IMR-90 (cell line): ENCODE measurements around the gene TBC1D9. TPM values are rescaled to one million over a fixed set of nuclear protein-coding genes. Genes with fewer than 3 reads are reported as not detected.

Experiments used
- ATAC-seq: fragments of 200-7000 bp; cut with Tn5 transposase; 2 replicates; pipeline ENCODE4 v1.9.1; 2020; ENCODE audit warnings: low read depth, mild to moderate bottlenecking, moderate library complexity
- BruUV-seq: library from RNA; stranded (reverse); fragments of 400-500 nt; replicated peaks from 2 replicates; lab custom pipeline; 2021; lab: Mats Ljungman, UMichigan
- CTCF ChIA-PET: fragments of 300-600 bp; formaldehyde crosslinking; extraction: SDS; loops from one replicate; lab custom pipeline; 2021; ENCODE audit warnings: antibody characterized with exemption; lab: Yijun Ruan, JAX
- POLR2A ChIA-PET: fragments of 300-600 bp; sonication (Branson Sonifier 250); formaldehyde crosslinking; loops from one replicate; lab custom pipeline; 2022; ENCODE audit warnings: antibody characterized with exemption; ENCODE audit not compliant: unreplicated experiment; lab: Charles Lee
- DNase-seq: peaks from one replicate; pipeline ENCODE4 v3.0.0; 2013
- H2AFZ ChIP-seq: replicated peaks from 2 replicates; pipeline ENCODE3; 2013; ENCODE audit warnings: low read length, mild to moderate bottlenecking; ENCODE audit not compliant: poor library complexity
- H2AK5ac ChIP-seq: 2 replicates; pipeline ENCODE4 v1.6.1; 2013; ENCODE audit warnings: low read depth, low read length, inconsistent platforms
- H2AK9ac ChIP-seq: replicated peaks from 2 replicates; pipeline ENCODE3; 2013; ENCODE audit warnings: mild to moderate bottlenecking, low read depth, low read length, moderate library complexity; ENCODE audit not compliant: poor library complexity
- H2BK120ac ChIP-seq: 2 replicates; pipeline ENCODE4 v1.6.1; 2013; ENCODE audit warnings: low read depth, low read length, inconsistent platforms
- H2BK15ac ChIP-seq: 3 replicates; pipeline ENCODE4 v1.6.1; 2013; ENCODE audit warnings: low read depth, low read length, inconsistent platforms
- H2BK20ac ChIP-seq: 2 replicates; pipeline ENCODE4 v1.6.1; 2013; ENCODE audit warnings: low read depth, mild to moderate bottlenecking, inconsistent platforms, low read length, moderate library complexity
- H2BK5ac ChIP-seq: 2 replicates; pipeline ENCODE4 v1.6.1; 2013; ENCODE audit warnings: mild to moderate bottlenecking, low read depth, low read length, inconsistent platforms; ENCODE audit not compliant: poor library complexity, severe bottlenecking
- H3K14ac ChIP-seq: replicated peaks from 2 replicates; pipeline ENCODE4 v1.6.1; 2013; ENCODE audit warnings: low read depth, low read length, inconsistent platforms
- H3K18ac ChIP-seq: 2 replicates; pipeline ENCODE4 v1.6.1; 2013; ENCODE audit warnings: low read depth, low read length, control low read depth
- H3K23ac ChIP-seq: 2 replicates; pipeline ENCODE4 v1.6.1; 2013; ENCODE audit warnings: low read depth, low read length, inconsistent platforms
- H3K27ac ChIP-seq: 2 replicates; pipeline ENCODE4 v1.5.1; 2013; ENCODE audit warnings: mild to moderate bottlenecking, control low read depth, low read length; ENCODE audit not compliant: insufficient read depth
- H3K27me3 ChIP-seq: 2 replicates; pipeline ENCODE4 v1.6.1; 2013; ENCODE audit warnings: low read length; ENCODE audit not compliant: control insufficient read depth, insufficient read depth
- H3K36me3 ChIP-seq: 2 replicates; pipeline ENCODE4 v1.6.1; 2013; ENCODE audit warnings: low read length, mixed read lengths; ENCODE audit not compliant: control insufficient read depth, insufficient read depth
- H3K4ac ChIP-seq: 2 replicates; pipeline ENCODE4 v1.6.1; 2013; ENCODE audit warnings: low read depth, low read length, inconsistent platforms
- H3K4me1 ChIP-seq: 2 replicates; pipeline ENCODE4 v1.6.1; 2013; ENCODE audit warnings: low read length, mixed read lengths; ENCODE audit not compliant: control insufficient read depth, insufficient read depth
- H3K4me2 ChIP-seq: 2 replicates; pipeline ENCODE4 v1.6.1; 2013; ENCODE audit warnings: low read depth, mild to moderate bottlenecking, control low read depth, low read length, moderate library complexity
- H3K4me3 ChIP-seq: 2 replicates; pipeline ENCODE4 v1.5.1; 2013; ENCODE audit warnings: low read depth, mild to moderate bottlenecking, control low read depth, low read length, moderate library complexity; ENCODE audit not compliant: insufficient read depth
- H3K56ac ChIP-seq: 2 replicates; pipeline ENCODE4 v1.6.1; 2013; ENCODE audit warnings: low read length, inconsistent platforms; ENCODE audit not compliant: insufficient read depth; ENCODE audit errors: extremely low read depth
- H3K79me1 ChIP-seq, 2 experiments: 2 replicates each; pipeline ENCODE4 v1.6.1; 2013; ENCODE audit warnings: low read length in 2 of 2, inconsistent platforms in 1 of 2, low read depth in 1 of 2
- H3K9ac ChIP-seq: 2 replicates; pipeline ENCODE4 v1.6.1; 2013; ENCODE audit warnings: low read depth, low read length, control low read depth
- H3K9me1 ChIP-seq: 2 replicates; pipeline ENCODE4 v1.6.1; 2013; ENCODE audit warnings: low read length, inconsistent platforms; ENCODE audit not compliant: insufficient read depth
- H3K9me3 ChIP-seq: 2 replicates; pipeline ENCODE4 v1.6.1; 2013; ENCODE audit warnings: low read length; ENCODE audit not compliant: control insufficient read depth, insufficient read depth
- H4K20me1 ChIP-seq: 2 replicates; pipeline ENCODE4 v1.6.1; 2013; ENCODE audit warnings: low read length, inconsistent platforms; ENCODE audit not compliant: insufficient read depth
- H4K5ac ChIP-seq: 2 replicates; pipeline ENCODE4 v1.6.1; 2013; ENCODE audit warnings: mild to moderate bottlenecking, low read depth, low read length, control low read depth
- H4K8ac ChIP-seq, 2 experiments: 2 replicates each; pipeline ENCODE4 v1.6.1; 2013; ENCODE audit warnings: low read depth in 2 of 2, low read length in 2 of 2, control low read depth in 1 of 2, inconsistent platforms in 1 of 2
- H4K91ac ChIP-seq: 2 replicates; pipeline ENCODE4 v1.6.1; 2013; ENCODE audit warnings: low read depth, low read length, inconsistent platforms; ENCODE audit not compliant: insufficient read depth
- CEBPB ChIP-seq: IDR thresholded peaks from 2 replicates; pipeline ENCODE4 v1.6.1; 2012; ENCODE audit warnings: low read depth, low read length, improper control_type of control experiment
- MAFK ChIP-seq: IDR thresholded peaks from 2 replicates; pipeline ENCODE4 v1.6.1; 2012; ENCODE audit warnings: low read depth, low read length, improper control_type of control experiment
- WGBS, 2 experiments: methylation state at CpG; one replicate each; pipeline versions ENCODE4 v1.1.5 to v1.1.7; 2013; ENCODE audit warnings: missing lambda C conversion rate in 2 of 2; ENCODE audit not compliant: insufficient read length in 1 of 2; ENCODE audit errors: extremely low coverage in 2 of 2; 5-methylcytosine and 5-hydroxymethylcytosine counted together
- dilution Hi-C: fragments of 300-500 bp; cut with HindIII; formaldehyde crosslinking; loops from one replicate; pipeline ENCODE4 v1.14.3; 2018; ENCODE audit warnings: low sequenced_read_pairs; ENCODE audit not compliant: unreplicated experiment
- in situ Hi-C: fragments of 300-500 bp; cut with MboI; formaldehyde crosslinking; loops from 3 replicates; pipeline ENCODE4 v1.14.3; 2019; ENCODE audit warnings: low sequenced_read_pairs, inconsistent platforms, mixed read lengths
- intact Hi-C: fragments of 100-400 bp; cut with micrococcal nuclease; formaldehyde crosslinking; loops from 2 replicates; pipeline ENCODE4 v1.10.0; 2022
- polyA plus RNA-seq, 3 experiments: library from polyadenylated mRNA; depleted of rRNA; stranded (reverse); fragments of >200 nt; gene quantifications; 2 replicates each; pipeline ENCODE4 v1.2.3, GENCODE V29; 2012; ENCODE audit warnings: low replicate concordance in 1 of 3
- total RNA-seq: library from RNA; depleted of rRNA; stranded (reverse); fragments of >200 nt; gene quantifications from 2 replicates; pipeline ENCODE4 v1.2.3, GENCODE V29; 2012

TBC1D9 gene
- total and polyA plus RNA-seq, 2 of the 4 experiments (the other 2 are of a cell fraction): 11.7 to 15.2 TPM

DNA sequence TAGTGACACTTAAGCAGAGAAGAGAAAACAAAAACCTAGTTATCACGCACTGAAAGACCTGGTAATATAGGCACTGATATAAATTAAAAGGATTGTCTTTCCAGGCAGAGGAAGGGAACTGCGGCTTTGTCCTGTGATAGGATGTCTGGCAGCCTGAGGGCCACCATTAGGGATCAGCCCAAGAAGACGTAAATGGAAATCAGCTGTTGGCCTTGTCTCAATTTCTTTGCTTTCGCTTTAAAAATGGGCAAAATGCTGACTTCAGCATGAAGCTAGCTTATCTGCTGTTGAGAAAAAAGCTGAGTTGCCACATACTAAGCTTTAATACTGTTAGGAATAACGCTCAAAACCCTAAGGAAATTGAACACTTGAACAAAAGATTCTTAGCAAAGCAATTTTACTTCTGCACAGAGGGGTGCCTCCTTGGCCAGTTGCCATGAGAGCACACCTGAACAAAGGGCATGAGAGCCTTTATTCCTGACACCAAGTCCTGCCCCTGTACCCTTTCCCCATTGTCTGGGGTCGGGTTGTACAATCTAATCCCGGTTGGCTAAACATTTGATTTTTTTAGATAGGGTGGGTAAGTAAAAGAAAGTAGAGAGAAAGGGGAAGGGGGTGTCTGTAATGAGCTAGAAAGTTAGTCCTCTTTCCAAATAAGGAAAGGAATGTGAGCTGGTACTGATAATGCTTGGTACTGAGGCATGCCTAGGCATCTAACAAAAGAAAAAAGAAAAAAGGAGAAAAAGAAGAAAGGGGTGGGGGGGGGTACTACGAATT is 102.3 kb downstream of the TBC1D9 start:
- no peak for TF ChIP-seq CEBPB
- TF ChIP-seq MAFK: peak; percentile 93
- Histone ChIP-seq H3K9me3 (no peaks in the 10 kb centered on the region), H3K9ac (peak overlapping the region; percentile 32; the same call in 1 of the 2 replicates), H3K4me1 (peaks cover 4% of the 10 kb centered on the region), H2AK9ac (no peak overlapping the region), H2AFZ (no peak overlapping the region), H3K9me1 (peaks cover 3% of the 10 kb centered on the region; the same call in 1 of the 2 replicates), H3K36me3 (peaks cover 18% of the 10 kb centered on the region), H2AK5ac (no peak overlapping the region), H4K20me1 (no peaks in the 10 kb centered on the region), H3K4me3 (no peak overlapping the region), H2BK20ac (peak overlapping the region; percentile 30; the same call in 1 of the 2 replicates), H3K23ac (peak overlapping the region; percentile 26; the same call in 1 of the 2 replicates), H3K18ac (peak overlapping the region; percentile 96), H4K5ac (peak overlapping the region; percentile 99), H3K4me2 (peak overlapping the region; percentile 63), H2BK120ac (peak overlapping the region; percentile 63; the same call in 1 of the 2 replicates), H4K91ac (peak overlapping the region; percentile 65), H3K4ac (peak overlapping the region; percentile 55), H4K8ac (peak overlapping the region; percentile 61 to 73; a peak in 3 of 4 replicates), H2BK5ac (peak overlapping the region; percentile 70), H3K27ac (peak overlapping the region; percentile 79; the same call in 1 of the 2 replicates), H3K56ac (no peak overlapping the region), H2BK15ac (no peak overlapping the region), H3K14ac (0 out of 2 replicates have a peak overlapping the region, but pooled peaks have one; percentile 44), H3K27me3 (no peaks in the 10 kb centered on the region), H3K79me1 (no peaks in the 10 kb centered on the region)
- CTCF ChIA-PET: interaction anchor here (0.6 to 0.7 kb wide), 5 partner anchors 10 to 1530 kb away, joined by 3 to 7 read pairs (median 6); no protein-coding TSS in a partner anchor
- intact Hi-C loops: no loop called here
- peak; percentile 49 for DNase-seq
- POLR2A ChIA-PET: no interaction called here
- dilution Hi-C loops: no loop called here
- no TSS peak for BruUV-seq
- peak; percentile 79 for ATAC-seq
- WGBS, 2 experiments: 58% methylated on average over 2 of the region's 8 CpGs; no CpG with 5 or more reads in 1 of the 2 experiments
- in situ Hi-C loops: no loop called here
